GM19438 (cell line): Measurements from ENCODE around the gene CDC42EP3.

Source experiments
- ATAC-seq: cut with Tn5 transposase; IDR thresholded peaks from one replicate; pipeline ENCODE4 v1.9.1; 2021; ENCODE audit warnings: low read depth; ENCODE audit not compliant: unreplicated experiment

Gene CDC42EP3

GRCh38 chr2:37683921-37684780, 12.7 kb upstream of the CDC42EP3 start:
- ATAC-seq: no peak

- no peak for ATAC-seq
These were observed 11.8 kb upstream of the CDC42EP3 start for GRCh38 chr2:37683241-37683640.

GRCh38 chr2:37682473-37682872, 11.0 kb upstream of the CDC42EP3 start:
- ATAC-seq: no peak

DNA sequence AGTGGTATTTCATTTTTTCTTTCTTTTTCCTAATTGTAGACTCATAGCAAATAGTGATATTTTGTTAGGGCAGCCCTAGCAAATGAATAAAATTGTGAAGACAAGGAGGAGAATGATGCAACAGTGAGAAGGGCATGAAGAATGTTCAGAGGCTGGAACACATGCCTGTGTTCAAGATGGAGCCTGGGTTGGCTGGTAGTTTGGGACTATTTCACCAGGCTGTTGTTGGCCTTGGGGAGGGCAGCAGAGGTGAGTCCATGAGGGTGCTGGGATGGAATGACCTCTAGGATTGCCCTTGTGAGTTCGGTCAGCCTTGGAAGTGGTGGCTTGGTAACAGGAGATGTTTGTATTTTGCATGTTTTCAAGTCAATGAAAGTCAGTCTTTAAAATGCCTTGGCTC, 10.1 kb upstream of the CDC42EP3 start:
- no peak for ATAC-seq

DNA sequence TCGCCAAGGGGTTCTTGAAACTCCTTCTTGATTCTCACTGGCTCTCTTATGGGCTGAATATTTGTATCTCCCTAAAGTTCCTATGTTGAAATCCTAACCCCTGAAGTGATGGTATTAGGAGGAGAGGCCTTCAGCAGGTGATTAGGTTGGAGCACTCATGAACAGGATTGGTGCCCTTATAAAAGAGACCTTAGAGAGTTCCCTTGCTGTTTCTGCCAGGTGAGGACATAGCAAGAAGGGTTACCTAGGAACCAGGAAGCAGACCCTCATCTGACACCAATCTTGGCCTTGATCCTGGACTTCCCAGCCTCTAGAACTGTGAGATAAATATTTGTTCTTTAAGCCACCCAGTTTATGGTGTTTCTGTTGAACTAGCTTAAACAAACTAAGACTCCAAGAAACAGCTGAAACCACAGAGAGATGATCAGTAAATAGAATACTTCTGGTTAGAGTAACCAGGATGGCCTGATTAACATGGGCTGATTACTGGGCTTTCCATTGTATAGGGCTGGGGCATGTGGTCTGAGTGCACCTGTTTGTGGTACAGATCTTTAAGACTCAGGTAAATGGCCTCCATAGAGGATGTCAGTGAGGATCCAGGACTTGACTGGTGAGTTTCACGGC, 7.7 kb upstream of the CDC42EP3 start:
- ATAC-seq: no peak

GRCh38 chr2:37676274-37676673, 4.8 kb upstream of the CDC42EP3 start:
- no peak for ATAC-seq

DNA sequence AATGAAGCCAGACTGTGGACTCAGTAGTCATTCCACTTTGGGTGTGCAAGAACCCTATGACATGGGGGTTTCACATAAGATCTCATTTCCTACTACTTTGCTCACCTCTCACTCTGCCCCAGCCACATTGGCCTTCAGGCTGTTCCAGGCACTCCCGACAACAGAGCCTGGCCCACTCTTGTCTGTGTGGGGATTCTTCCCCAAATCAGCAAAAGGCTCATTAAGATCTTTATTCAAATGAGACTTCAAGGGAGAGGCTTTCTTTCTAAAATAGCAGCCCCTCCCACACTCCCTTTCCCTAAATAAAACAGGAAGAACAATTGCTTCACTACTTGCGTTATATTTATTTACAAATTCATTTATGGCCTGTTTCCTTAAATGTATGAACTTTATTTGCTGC, 3.5 kb upstream of the CDC42EP3 start:
- no peak for ATAC-seq

GRCh38 chr2:37672870-37673184, 1.4 kb upstream of the CDC42EP3 start:
- no peak for ATAC-seq

DNA sequence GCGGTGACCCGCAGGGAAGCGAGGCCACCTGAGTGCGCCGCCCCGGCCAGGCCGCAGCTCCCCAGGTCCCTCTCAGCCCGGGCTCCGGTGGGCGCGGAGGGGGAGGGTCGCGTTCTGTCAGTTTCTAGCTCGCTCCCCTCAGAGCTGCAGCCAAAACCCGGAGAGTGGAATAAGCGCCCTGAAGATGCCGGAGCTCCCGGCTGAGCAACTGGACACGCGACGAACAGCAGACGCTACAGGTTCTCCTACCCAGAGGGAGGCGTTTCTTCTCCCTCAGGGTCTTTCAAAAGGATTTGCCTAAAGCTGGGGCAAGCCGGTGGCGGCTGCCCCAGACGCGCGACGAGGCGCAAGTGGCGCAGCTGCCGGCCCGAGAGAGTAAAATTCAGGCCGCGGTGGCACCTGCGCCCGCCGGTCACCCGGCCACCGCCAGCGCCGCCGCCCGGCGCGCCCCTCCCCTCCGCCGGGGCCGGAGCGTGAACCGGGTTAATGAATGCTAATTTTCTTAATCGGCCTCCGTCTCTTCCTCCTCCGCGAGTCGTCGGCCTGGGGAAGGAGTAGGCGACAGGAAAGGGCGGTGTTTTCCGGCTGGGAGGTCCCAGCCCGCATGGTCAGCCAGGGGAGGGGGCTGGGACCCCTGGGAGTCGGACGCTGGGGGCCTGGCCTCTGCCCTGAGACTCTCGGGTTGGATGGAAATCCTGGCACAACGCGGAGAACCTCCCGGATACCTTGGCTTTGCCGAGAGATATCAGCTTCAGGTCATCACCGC, 845 bp upstream of the CDC42EP3 start:
- peak; percentile 49 for ATAC-seq

DNA sequence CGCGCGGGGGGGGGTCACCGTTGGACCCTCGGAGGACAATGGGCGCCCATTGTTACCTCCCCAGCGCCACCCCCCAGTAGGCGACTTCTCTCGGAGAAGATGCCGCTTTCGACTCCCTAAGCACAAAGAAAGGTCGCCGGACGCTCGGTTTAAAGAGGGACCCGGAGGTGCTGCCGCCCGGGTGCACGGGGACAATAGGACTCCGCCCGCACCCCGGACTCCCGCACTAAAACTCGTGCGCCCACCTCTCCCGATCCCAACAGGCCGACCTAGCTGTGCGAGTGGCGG, 318 bp upstream of the CDC42EP3 start:
- peak; percentile 15 for ATAC-seq

- ATAC-seq: no peak
These were observed 949 bp downstream of the CDC42EP3 start for GRCh38 chr2:37670378-37671008.

DNA sequence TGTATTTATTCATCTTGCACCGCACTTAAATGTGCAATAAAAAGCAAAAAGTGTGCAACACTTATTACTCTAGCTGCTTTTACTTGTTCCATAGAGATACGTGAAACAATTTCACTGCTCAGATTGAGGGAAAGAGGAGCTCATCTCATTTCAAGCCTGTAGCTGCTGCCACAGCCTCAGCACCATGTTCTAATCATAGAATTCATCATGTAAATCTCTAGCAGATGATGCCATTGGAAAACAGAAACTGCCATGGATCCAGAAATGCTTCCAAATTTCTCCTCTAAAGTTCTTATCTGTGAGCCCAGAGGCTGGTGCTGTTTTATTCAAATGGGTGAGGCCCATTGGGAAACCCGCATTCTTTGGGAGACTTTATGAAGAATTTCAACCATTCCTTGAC, 2.0 kb downstream of the CDC42EP3 start:
- ATAC-seq: no peak

- ATAC-seq: no peak
These were observed 3.7 kb downstream of the CDC42EP3 start for GRCh38 chr2:37667704-37668103.

DNA sequence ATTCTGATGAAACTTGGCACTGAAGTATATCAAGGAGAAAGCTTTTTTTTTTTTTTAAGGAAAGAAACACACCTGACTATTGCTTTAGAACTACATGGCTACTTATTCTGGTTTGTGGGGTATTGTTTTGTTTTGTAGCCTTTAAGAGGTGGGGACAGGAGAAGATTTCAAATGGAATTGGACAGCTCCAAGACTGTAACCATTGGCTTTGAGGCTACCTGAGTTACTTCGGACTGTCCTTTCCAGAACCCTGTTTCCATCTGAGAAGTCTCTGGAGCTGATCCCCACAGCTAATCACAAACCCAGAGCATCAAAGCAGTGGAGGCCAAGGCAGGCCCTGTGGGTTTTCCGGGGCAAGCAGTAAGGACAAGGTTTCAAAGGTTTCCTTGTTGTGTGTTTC, 4.7 kb downstream of the CDC42EP3 start:
- no peak for ATAC-seq

DNA sequence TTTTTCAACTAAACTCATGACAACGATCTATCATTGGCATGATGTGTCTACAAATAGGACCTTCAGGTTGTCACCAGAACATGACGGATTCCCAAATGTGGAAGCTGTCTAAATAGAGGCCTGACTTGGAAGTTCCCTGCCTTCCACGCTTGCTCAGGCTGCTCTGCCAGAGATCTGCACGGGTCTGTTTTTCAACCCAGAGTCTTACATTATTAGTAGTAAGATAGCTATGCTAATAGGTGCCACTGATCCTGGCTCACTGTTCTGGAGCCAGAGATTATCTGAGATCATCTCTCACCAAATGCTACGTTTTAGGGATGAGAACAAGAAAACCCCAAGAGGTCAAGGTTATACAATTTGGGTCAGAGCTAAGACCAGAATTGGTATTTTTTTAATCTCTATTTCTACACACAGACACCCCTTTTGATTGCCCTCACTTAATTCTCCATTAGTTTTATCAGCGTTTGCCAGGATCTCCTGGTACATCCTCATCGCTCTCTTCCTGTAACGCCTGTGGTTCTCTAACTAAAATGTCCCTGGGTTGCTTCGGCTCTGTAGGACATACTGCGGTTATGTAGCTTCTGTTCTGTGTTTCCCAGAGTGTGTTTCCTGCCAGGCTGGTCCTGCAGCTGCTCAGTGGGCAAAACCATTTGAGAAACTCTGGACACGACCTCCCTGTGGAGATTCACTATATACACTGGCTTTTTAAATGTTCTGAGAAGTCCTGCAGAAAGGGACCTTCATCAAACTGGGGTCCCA, 5.7 kb downstream of the CDC42EP3 start:
- no peak for ATAC-seq

GRCh38 chr2:37665043-37665442, 6.4 kb downstream of the CDC42EP3 start:
- no peak for ATAC-seq

GRCh38 chr2:37664231-37664643, 7.2 kb downstream of the CDC42EP3 start:
- no peak for ATAC-seq

- no peak for ATAC-seq
These were observed 8.1 kb downstream of the CDC42EP3 start for GRCh38 chr2:37663390-37663789.

DNA sequence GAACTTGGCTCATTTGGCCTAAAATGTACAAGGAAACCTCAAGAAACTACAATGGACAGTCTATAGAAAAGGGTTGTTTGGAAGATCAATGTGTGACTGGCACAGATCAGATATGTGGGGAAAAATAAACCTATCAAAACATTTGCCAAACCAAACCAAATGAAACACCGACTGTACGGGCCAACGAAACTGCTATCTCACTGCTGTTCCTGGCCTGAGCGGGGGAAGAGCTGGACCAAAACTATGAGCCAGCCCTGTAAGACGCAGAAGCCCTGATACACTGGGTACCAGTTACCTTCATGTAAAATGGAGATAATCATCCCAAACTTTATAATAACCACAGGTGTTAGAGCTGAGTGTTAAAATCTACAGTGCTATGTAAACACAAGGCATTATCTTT, 11.7 kb downstream of the CDC42EP3 start:
- ATAC-seq: no peak

GRCh38 chr2:37658682-37659081, 12.8 kb downstream of the CDC42EP3 start:
- no peak for ATAC-seq

DNA sequence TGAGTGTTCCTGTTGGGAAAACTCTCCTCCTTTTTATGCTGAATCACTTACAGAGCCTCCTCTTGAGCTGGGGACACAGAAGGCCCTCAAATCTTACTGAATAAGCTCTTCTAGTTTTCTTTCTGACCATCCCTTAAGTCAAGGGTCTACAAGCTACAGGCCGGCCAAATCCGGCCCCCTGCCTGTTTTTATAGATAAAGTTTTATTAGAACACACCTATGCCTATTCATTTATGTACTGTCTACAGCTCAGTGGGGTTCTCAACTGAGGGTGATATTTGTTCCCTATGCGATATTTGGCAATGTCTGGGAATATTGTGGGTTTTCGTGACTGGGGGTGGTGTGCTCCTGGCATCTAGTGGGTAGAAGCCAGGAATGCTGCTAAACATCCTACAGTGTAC, 14.0 kb downstream of the CDC42EP3 start:
- ATAC-seq: no peak
